ENCODE data around the gene TKTL2. TPM values are rescaled to one million over a fixed set of nuclear protein-coding genes. Genes with fewer than 3 reads are reported as not detected.

Gene TKTL2
- total RNA-seq, 1 donor from 2014 or later: not detected

GRCh38 chr4:163473130-163473529 lies 424 bp downstream of the TKTL2 start:
- TF ChIP-seq CTCF (IDR thresholded peaks at IDR 0.05; ENCODE audit: unreplicated experiment): no peak
- H3K36me3 Mint-ChIP-seq (ENCODE audit: insufficient read depth): no peaks in the 10 kb centered on the region
- no peaks in the 10 kb centered on the region for H3K4me1 Mint-ChIP-seq (ENCODE audit: low read depth)
- DNase-seq (ENCODE audit: low spot score, unreplicated experiment): no peak
- no peaks in the 10 kb centered on the region for H3K9me3 Mint-ChIP-seq (ENCODE audit: low read depth)
- no peaks in the 10 kb centered on the region for H3K27me3 Mint-ChIP-seq
- H3K4me3 Mint-ChIP-seq (ENCODE audit: low read depth): no peak overlapping the region
- H3K27ac Mint-ChIP-seq: no peak overlapping the region

GRCh38 chr4:163470391-163470790 lies 3.2 kb downstream of the TKTL2 start:
- no peaks in the 10 kb centered on the region for H3K36me3 Mint-ChIP-seq (ENCODE audit: insufficient read depth)
- no peak for DNase-seq (ENCODE audit: low spot score, unreplicated experiment)

GRCh38 chr4:163467082-163467770 lies 6.3 kb downstream of the TKTL2 start:
- no peaks in the 10 kb centered on the region for H3K27me3 Mint-ChIP-seq
- no peak for DNase-seq (ENCODE audit: low spot score, unreplicated experiment)
- H3K4me1 Mint-ChIP-seq (ENCODE audit: low read depth): no peaks in the 10 kb centered on the region
- H3K9me3 Mint-ChIP-seq (ENCODE audit: low read depth): no peaks in the 10 kb centered on the region
- H3K36me3 Mint-ChIP-seq (ENCODE audit: insufficient read depth): no peaks in the 10 kb centered on the region
- no peak overlapping the region for H3K4me3 Mint-ChIP-seq (ENCODE audit: low read depth)
- H3K27ac Mint-ChIP-seq: no peak overlapping the region
- TF ChIP-seq CTCF (IDR thresholded peaks at IDR 0.05; ENCODE audit: unreplicated experiment): no peak

More at GRCh38 chr4:163470391-163470790, 3.2 kb downstream of the TKTL2 start:
- Mint-ChIP-seq H3K4me3 (ENCODE audit: low read depth) (no peak overlapping the region), H3K27ac (no peak overlapping the region), H3K4me1 (ENCODE audit: low read depth) (no peaks in the 10 kb centered on the region), H3K27me3 (no peaks in the 10 kb centered on the region), H3K9me3 (ENCODE audit: low read depth) (no peaks in the 10 kb centered on the region)
- no peak for TF ChIP-seq CTCF (IDR thresholded peaks at IDR 0.05; ENCODE audit: unreplicated experiment)

- no peaks in the 10 kb centered on the region for H3K9me3 Mint-ChIP-seq (ENCODE audit: low read depth)
- no peak for DNase-seq (ENCODE audit: low spot score, unreplicated experiment)
- H3K27me3 Mint-ChIP-seq: no peaks in the 10 kb centered on the region
- H3K4me1 Mint-ChIP-seq (ENCODE audit: low read depth): no peaks in the 10 kb centered on the region
- TF ChIP-seq CTCF (IDR thresholded peaks at IDR 0.05; ENCODE audit: unreplicated experiment): no peak
- H3K27ac Mint-ChIP-seq: no peak overlapping the region
- H3K4me3 Mint-ChIP-seq (ENCODE audit: low read depth): no peak overlapping the region
- no peaks in the 10 kb centered on the region for H3K36me3 Mint-ChIP-seq (ENCODE audit: insufficient read depth)
These were observed 11.0 kb downstream of the TKTL2 start for GRCh38 chr4:163462556-163462955.

- Mint-ChIP-seq H3K9me3 (ENCODE audit: low read depth) (no peaks in the 10 kb centered on the region), H3K27me3 (no peaks in the 10 kb centered on the region), H3K4me3 (ENCODE audit: low read depth) (no peak overlapping the region), H3K4me1 (ENCODE audit: low read depth) (no peaks in the 10 kb centered on the region), H3K27ac (no peak overlapping the region), H3K36me3 (ENCODE audit: insufficient read depth) (no peaks in the 10 kb centered on the region)
- no peak for DNase-seq (ENCODE audit: low spot score, unreplicated experiment)
- no peak for TF ChIP-seq CTCF (IDR thresholded peaks at IDR 0.05; ENCODE audit: unreplicated experiment)
These were observed 24.9 kb downstream of the TKTL2 start for GRCh38 chr4:163448540-163449203.
